ENCODE results near the gene RAB44.

DNA sequence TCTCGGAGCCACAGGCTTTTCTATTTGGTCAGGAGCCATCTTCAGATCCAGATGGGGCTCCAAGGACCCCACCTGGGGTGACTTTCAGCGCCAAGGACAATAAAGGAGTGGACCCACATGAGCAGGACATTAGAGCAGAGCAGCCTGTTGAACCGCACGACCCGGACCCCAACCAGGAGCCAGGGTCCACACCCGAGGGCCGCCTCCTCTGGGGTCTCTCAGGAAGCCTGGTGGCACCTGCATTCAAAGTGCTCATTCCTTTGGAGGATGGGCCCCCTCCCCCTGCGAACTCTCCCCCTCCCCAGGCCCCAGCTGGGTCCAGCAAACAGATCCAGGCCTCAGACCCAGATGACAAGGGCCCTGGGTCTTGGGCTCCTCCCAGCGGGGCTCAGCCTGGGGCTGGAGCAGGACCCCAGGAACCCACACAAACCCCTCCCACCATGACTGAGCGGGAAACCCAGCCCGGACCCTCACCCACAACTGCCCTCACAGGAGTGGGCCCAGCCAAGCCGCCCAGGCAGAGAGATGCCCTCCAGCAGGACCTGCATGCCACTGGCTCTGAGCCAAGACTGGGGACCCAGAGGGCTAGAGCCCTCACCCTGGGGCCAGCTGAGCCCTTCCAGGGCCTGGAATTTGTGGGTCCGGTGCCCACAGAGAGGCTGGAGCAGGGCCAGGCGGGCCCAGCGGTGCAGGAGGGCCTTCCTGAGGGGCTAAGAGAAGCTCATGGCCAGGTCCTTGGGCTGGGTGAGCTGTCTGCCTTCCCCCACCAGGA, 23.9 kb downstream of the RAB44 start:
- TF ChIP-seq, protein P1, sequence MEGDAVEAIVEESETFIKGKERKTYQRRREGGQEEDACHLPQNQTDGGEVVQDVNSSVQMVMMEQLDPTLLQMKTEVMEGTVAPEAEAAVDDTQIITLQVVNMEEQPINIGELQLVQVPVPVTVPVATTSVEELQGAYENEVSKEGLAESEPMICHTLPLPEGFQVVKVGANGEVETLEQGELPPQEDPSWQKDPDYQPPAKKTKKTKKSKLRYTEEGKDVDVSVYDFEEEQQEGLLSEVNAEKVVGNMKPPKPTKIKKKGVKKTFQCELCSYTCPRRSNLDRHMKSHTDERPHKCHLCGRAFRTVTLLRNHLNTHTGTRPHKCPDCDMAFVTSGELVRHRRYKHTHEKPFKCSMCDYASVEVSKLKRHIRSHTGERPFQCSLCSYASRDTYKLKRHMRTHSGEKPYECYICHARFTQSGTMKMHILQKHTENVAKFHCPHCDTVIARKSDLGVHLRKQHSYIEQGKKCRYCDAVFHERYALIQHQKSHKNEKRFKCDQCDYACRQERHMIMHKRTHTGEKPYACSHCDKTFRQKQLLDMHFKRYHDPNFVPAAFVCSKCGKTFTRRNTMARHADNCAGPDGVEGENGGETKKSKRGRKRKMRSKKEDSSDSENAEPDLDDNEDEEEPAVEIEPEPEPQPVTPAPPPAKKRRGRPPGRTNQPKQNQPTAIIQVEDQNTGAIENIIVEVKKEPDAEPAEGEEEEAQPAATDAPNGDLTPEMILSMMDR (conservative IDR thresholded peaks at IDR 0.05 in 1 of 2, IDR thresholded peaks at IDR 0.05 in 1 of 2; ENCODE audit: extremely low read depth in 1 of 2, insufficient read depth in 1 of 2, low read depth in 1 of 2, low read length in 2 of 2), result no peak
- TF ChIP-seq EZH2 (IDR thresholded peaks at IDR 0.05; ENCODE audit: borderline replicate concordance, low read length), result no peak

All from mammary epithelial cell (primary cell).